Activated naive CD4-positive, alpha-beta T cell treated with anti-CD3 and anti-CD28 coated beads, Interleukin-2, amount 50 U/mL, for 16 hours (primary cell): Measurements from ENCODE around the gene MID1.

Source experiments
- DNase-seq: peaks from one replicate; pipeline ENCODE4 v3.0.0-alpha.2; 2020

MID1 gene

DNA sequence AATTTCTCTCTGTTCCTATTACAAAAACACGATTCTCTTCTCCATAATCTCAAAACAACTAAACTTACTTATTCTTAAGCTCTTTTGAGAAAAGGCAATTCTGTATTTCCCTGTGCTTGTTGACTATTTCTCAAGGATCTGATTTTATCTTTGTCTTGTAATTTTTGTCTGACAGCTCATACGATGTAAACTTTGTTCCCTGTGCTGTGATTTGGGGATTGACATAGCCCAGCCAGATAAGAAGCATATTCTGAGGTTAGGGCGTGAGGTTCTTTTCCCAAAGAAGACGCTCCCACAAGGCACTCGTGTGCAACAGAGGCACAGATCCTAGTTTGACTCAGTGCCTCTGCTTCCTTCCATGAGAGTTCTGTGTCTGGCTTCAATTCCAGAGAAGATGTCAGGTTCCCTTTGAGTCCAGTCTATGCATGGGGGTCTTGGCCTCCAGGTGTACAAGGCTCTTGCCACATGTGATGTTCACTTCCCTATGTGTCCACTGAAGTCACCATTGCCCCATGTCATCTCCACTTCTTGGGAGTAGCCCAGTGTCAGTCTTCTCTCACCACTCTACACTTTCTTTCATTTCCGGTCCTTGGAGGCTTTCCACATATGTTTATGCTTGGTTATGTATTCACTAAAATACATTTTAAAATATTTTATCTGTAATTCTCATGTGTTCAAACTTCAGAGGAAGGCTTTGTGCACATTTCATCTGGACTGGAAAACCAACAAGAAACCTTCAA lies 94.8 kb downstream of the MID1 start:
- DNase-seq: no peak

DNA sequence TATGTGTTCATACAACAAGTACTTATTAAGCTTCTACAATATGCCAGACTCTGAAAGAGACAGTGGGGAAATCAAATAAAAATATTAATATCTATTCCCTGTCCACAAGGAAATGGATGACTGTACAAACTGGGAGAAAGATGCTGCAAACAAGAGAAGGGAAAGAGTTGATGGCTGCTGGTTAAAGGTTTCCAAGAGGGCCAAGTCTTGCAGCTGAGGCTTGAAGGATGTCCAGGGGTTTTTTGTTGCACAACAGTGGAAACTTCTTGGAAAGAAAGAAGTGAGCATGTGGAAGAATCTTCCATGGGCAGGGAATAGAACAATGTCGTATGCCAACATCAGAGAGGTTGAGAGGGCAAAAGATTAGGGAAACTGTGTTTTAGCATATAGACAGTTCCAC lies 95.8 kb downstream of the MID1 start:
- DNase-seq: no peak

DNA sequence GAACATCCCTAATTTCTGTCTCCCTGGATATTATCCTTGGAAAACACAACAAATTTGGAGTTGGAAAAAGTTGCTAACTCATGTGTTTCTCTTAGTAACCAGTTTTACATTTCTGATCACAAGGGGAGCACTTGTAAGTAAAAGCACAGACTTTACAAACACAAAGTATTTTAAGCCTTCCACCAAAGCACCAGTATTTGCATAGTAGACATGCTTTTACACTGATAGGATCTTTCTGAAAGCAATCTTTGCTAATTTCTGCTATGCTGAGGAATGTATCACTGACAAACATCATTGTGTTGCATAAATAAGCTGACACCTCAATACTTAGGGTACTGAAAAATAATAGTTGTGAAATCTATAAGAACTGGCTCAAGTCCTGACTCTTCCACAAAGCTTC lies 100.6 kb downstream of the MID1 start:
- DNase-seq: no peak

DNA sequence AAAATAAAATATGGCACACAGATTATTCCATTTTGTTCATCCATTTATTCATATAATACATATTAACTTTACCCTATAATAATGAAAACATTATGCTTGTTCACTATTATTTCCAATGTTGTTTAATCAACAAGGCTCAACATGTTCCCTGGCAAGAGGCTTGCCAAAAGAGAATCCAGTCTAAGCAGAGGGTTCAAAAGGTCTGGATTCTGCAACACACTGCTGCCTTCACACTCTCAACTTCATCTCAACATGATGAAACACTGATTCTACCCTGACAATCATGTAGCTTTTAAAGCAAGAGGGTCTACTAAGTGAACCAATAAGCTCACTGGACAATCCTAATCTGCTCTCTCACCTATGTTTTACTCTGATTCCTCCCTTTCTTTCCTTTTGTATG lies 101.1 kb downstream of the MID1 start:
- no peak for DNase-seq

DNA sequence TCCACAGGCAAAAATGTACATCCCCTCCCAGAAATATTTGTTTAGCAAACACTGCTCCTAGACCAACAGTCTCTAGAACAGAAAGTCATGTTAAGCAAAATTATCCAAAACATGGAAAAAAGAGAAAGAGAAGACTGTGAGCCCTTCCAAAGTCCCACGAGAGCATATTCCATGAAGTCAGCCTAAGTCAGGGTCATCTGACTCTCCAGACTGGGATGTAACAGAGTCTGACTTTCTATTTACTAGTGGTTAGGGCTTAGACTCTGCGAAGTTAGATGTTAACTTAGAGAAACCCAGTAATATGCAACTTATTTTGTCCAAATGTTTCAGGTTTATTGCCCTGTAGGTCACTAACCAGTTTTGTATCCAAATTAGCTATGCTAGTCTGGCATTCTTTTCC lies 102.3 kb downstream of the MID1 start:
- no peak for DNase-seq

DNA sequence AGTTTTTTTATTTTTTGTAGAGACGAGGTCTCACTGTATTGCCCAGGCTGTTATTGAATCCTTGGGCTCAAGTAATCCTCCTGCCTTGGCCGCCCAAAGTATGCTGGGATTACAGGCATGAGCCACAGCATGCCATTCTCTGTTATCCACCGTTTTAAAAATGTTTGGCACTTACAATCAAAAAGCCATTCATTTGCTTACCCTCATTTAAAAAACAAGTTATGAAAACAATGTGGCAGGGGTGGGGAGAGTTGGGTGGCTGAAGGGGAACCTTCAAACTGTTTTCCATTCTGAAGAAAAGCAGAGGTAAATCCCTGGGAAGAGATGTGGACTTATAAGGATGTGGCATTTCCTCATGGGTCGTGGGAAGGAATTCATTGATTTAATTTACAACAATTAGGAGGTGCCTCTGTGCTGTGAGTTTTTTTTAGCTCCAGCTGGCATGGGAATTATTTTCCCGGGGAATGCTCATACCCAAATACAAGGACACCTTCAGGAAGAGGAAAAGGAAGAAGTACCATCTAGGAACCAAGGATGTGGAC lies 103.5 kb downstream of the MID1 start:
- DNase-seq: no peak

DNA sequence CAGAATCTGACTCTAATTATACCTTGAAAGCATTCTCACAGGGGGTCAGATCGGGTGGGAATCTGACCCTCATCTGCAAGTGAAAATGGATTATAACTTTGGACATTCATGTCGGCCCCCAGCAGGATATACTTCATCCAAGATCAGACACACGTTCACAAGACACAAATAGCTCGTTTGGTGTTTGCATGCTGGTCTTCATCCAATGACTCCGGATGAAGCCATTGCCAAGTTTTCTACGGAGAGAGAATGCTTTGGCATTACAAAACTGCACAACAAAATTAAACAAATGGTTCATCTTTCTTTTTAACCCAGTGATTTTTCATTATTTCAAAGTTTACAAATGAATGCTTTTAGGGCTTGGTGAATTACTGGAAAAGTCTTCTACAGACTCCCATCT lies 105.5 kb downstream of the MID1 start:
- no peak for DNase-seq

DNA sequence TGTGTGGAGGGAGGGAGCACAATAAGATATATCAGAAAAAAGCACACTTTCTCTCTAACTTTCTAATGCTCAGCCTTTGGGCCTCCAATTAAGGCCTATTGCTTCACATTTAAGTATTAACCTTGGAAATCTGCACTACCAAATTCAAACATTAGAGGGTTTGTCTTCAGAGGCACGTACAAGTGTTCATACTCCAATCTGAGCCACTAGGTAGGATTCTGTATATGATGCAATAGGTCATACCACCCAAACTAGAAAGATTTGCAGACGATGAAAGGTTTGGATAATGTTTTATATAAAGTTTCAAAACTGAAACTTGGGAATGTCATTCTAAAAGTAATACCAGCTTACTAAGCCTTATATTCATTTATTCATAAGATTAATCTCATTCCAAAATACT lies 106.4 kb downstream of the MID1 start:
- no peak for DNase-seq

DNA sequence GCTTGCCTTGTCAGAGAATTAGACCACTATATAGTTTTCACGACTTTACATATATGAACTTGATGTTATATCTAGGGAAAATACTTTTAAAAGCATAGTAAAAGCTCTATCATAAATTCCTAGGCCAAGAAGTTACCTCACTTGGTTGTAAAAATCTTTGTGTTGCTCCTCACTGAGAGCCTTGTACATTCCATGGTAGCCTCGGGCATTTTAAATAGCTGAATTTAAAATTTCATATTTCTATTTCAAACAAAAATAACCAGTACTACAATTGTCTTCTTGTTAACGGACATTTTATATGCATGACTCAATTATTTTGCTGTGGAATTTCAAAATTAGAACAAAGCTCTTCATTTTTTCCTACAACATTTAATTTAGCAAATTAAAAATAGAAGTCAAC lies 107.6 kb downstream of the MID1 start:
- no peak for DNase-seq

DNA sequence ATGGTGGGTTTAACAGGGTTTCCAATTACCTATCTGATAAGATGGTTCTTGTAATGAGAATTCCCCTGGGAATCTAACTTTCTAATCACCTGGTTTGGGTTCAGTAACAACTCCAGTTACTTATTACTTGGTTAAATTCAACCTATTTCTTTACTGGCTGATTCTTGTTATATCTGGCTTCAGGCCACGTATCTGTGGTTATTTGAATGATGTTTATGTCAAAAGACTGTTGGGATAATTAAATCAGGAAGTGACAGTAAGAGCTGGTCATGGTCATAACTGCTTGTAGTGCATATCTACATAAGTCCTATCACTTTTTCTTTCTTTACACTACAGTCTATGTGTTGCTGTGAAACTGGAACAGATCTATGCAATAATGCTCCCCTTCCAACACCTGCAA lies 108.1 kb downstream of the MID1 start:
- no peak for DNase-seq

DNA sequence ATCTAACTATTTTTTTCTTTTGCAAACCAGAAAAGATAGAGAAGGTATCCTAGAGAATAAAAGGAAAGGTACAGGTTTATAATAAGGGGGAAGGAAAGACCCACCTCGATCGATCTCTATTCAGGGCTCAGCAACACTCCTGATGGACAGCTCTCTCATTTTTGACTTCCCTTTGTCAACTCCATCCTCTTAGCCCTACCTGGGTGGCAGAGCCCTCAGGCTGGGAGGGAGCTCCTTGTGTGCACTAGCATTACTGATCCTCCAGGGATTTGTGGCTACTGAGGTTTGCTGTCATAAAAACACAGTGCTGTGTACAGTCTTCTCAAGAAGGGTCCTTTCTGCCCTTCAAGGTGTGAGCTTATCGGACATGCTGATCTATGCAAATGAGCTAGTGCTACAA lies 111.0 kb downstream of the MID1 start:
- no peak for DNase-seq

DNA sequence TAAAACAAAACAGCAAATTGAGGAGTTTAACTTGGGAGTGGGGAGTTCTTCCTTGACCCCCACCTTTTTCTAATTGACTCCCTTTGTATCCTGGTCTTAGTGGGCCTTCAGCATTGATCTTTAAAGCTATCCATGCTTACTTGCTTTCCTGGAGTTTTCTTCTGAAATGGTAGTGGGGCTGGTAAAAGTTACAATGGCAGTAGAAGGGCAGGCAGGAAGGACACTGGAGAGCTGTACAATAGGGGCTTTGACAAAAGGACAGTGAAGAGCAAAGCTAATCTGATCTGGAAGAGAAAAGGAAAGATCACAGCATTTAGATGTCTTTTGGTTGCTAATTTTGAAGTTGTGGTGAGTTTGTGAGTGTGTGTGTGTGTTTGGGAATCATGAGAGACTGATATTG lies 111.5 kb downstream of the MID1 start:
- no peak for DNase-seq

DNA sequence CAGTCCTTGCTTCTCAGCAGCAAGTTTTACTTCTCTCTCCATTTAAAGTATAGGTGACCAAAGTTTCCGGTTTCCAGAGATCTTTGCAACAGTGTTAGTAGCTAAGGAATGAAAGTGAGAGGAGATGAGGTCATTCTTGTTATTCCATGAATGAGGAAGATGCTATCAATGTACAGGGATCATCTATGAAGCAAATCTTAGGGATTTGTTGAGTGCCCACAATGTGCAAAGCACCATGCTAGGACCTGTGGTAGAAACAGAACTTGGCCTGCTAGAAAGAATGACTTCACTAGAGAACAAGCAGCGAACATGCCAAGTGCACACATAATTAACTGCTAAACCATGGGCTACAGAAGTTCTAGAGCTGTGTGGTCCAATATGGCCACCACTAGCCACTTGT lies 112.5 kb downstream of the MID1 start:
- DNase-seq: no peak

DNA sequence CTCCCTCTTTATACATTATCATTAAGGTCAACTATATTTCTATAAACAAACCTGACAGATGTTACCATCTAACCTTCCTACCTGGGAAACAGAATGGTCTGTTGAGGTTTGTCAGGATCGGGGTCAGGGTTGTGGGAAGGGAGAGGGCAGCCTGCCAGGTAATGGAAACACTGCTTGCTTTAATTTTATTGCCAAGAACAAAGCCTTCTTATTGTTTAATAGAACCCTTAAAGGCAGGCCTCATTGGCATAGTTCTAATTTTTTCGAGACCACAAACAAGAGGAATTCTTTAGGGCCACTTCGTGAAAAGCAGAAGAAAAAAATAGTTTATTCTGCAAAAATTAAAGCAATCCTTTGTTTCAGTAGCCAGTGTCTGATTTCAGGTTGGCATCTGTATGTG lies 113.2 kb downstream of the MID1 start:
- DNase-seq: no peak

DNA sequence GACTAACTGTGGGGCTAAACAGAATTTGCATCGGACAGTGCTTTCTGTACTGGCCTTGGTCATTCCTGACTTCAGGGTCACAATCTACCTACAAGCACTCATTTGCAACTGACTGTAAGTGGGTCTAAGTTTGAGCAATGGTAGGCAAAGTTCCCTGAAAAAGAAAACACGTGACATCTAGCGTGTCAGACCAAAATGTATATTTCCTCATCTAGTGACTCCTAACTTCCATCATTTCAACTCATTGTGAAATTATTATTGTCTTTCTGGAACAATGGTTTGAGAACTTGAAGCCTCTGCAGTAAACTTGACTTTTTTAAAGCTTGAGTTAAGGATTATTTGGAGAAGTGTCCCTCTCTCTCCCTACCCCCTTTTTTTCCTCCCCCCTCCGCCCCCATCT lies 113.6 kb downstream of the MID1 start:
- DNase-seq: no peak

DNA sequence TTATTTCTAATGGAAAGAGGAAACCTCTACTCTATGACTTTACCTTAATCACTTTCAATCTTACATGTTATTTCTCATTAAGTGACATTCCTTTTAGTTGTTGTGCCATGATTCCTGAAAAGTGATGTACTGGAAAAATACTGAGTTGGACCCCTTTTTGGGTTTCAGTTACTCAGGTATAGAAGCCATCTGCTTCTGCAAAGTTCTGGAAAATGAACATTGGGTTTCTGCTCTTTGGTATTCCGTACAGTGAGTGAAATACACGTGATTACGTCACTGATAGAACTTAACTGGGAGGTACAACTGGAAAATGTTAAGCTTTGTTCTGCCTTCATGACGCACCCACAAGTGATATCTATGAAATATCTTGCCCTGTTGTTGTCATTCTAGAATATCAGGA lies 114.7 kb downstream of the MID1 start:
- DNase-seq: no peak

DNA sequence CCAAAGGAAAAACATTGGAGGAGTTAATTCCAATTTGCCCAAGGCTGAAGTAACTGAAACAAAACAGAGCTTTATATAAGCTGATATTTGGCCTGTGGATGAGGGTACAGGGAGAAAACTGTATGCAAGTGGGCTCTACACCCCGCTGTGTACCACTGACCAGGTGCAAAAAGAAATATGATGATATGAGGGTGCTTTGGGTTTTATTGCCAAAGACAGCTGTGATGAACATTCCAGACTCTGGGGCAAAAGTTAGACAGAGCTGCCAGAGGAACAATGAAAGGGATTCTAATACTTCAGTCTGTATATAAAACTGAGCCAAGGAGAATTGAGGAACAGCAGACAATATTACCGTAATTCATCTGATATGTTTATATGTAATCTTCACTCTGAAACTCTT lies 117.4 kb downstream of the MID1 start:
- DNase-seq: no peak

DNA sequence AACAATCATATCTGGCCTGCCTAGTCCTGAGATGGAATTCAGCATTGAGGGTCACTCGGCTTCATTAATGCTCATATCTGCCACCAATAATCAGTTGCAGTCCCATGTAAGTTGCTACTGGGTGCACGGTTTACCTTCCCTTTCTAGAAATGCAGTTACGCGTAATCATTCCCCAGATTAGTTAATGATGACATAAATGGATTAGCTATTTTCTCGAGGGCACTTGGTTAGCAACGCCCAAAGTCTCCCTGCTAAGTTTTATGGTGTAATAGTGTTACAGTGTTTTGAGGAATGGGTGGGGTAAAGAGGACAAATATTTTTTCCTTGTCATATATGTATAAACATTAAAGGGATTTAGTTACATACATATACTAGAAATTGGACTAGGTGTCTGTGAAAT lies 118.8 kb downstream of the MID1 start:
- no peak for DNase-seq

DNA sequence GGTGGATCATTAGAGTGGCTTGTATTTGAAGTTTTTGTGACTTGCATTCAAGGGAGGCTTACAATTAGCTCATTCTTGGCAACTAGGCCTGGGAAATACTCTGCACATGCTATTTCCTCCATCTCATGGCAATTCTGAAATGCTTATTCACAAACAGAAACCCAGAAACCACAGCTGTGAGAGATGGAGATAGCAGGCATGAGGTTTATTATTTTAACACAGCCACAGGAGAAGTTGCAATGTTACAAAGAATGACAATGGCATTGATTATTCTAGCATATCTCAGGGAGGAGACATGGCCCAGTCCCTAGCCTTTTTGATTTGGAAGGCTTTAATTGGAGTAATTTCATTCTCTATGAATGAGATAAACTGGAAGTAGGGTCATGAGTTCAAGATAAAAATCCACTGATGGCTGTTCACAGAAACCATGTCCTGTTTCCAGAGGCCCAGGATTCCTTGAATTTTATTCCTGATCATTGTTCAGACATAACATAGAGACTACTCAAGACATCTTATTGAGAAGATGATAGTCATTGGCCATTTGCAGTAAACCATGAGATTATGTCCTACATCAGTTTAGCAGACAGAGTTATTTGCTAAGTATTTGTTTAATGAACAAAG lies 123.9 kb downstream of the MID1 start:
- DNase-seq: no peak

DNA sequence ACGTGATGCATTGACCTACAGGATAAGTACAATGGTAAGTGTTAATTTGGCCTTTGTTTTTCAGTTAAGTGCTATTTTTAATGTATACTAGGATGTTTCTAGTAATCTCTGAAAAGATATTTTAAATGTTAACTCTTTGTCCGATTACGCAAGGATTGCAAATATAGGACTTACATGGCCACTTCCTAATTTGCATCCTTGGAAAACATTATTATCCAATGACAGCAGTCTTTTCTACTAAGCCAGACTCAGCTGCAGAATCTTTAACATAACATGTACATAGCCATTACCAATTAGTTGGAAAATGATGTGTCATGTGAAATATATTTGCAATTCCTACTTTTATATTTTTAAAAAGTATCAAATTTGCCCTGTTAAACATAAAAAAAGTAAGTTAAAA lies 124.7 kb downstream of the MID1 start:
- no peak for DNase-seq

DNA sequence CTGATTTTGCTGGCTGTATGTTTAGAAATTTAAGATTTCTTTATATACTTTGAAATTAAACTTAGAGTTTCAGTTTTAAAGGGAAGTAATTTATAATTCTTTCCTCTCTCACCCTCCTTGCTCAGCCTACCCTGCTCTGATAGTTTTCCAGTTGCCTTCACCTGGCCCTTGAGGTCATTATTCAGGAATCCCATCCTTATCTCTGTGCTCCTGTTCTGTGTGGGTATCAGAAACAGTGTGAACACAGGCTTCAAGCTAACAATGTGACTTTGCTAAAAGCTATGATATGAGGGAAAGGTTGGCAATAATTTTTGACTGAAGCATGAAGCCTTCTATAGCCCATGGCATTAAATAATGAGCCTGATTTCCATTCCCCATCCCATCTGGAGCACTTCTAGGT lies 128.1 kb downstream of the MID1 start:
- DNase-seq: no peak

DNA sequence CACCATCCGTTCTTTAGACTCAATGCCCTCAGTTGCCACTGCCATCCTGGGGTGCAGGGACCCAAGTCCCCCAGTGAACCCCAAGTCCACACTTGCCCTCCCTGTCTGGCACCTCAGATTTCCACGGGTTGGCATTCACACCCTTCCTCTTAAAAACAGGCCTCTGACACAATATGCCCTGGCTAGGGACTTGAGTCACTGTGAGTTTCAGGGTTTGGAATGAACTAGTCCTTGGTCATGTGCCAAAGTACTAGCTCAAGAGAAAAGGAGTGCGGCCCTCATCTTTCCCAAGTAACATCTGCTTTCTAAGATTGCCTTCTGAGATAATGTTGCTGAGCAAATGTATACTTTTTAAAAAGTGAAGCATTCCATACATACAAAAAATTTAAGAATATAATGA lies 134.0 kb downstream of the MID1 start:
- DNase-seq: no peak

DNA sequence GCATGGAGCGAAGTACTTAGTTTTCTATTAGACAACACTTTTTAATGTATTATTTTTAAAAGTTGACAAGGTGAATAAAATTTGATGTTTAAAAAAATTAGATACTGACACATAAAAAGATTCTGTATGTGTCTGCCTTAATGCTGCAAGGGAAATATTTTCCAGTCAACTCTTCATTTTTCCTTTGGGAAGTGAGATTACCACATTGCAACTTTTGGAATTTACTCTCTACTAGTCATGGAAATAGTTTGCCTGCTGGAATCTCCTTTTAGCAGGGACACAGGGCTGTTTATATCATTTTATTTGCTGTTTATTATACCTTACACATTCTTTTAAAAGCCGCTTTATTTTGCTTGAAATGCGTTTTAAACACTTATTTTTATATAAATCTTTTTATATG lies 135.1 kb downstream of the MID1 start:
- no peak for DNase-seq

DNA sequence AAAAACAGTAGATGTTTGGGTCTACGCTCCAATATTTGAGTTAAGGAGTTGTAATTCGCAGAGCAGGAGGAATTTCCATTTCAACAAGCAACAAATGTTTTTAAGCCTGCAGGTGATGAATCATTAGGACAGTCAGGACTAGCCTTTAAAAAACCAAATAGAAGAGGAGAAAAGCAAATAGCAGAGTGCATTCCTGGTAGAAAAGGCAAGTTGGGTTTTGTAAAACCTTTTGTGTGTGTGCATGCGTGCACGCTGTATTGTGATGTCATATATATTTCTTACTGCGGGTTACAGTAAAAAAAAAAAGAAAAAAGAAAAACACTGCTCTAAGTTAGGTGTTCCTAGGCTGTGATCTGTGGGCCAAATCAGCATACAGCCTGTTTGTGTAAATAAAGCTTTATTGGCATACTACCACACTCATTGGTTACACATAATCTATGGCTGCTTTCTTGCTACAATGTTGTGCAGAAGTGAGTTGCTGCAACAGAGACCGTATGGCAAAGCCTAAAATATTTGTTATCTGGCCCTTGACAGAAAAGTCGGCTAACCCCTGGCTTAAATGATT lies 135.6 kb downstream of the MID1 start:
- no peak for DNase-seq
